KG1 (cell line): ENCODE measurements around the gene MEF2A.
"Not testable (repeated sequence)": the region's sequence is repeated elsewhere in the genome, so short reads cannot be mapped to it uniquely, and the experiment has no call there.

Source experiments
- DNase-seq: peaks from one replicate; lab custom pipeline; 2025; lab: John Stamatoyannopoulos, UW

Gene MEF2A

GRCh38 chr15:99651023-99651807 lies 85.4 kb downstream of the MEF2A start:
- DNase-seq = no peak

GRCh38 chr15:99656205-99656604 lies 90.4 kb downstream of the MEF2A start:
- DNase-seq = no peak

- DNase-seq = no peak
Observed at GRCh38 chr15:99657996-99658395, 92.2 kb downstream of the MEF2A start.

- no peak for DNase-seq
Observed at GRCh38 chr15:99662903-99663302, 97.1 kb downstream of the MEF2A start.

- DNase-seq = not testable (repeated sequence)
Observed at GRCh38 chr15:99666073-99666472, 100.3 kb downstream of the MEF2A start.

- no peak for DNase-seq
Observed at GRCh38 chr15:99668533-99669182, 102.9 kb downstream of the MEF2A start.

- DNase-seq = no peak
Observed at GRCh38 chr15:99669250-99669649, 103.5 kb downstream of the MEF2A start.

GRCh38 chr15:99671926-99672635 lies 106.3 kb downstream of the MEF2A start:
- no peak for DNase-seq

GRCh38 chr15:99673111-99673510 lies 107.3 kb downstream of the MEF2A start:
- no peak for DNase-seq

- no peak for DNase-seq
Observed at GRCh38 chr15:99674279-99674678, 108.5 kb downstream of the MEF2A start.

- DNase-seq = no peak
Observed at GRCh38 chr15:99677540-99678134, 111.9 kb downstream of the MEF2A start.

GRCh38 chr15:99680276-99680675 lies 114.5 kb downstream of the MEF2A start:
- DNase-seq = no peak

GRCh38 chr15:99681990-99682389 lies 116.2 kb downstream of the MEF2A start:
- no peak for DNase-seq

- no peak for DNase-seq
Observed at GRCh38 chr15:99682455-99682854, 116.7 kb downstream of the MEF2A start.

GRCh38 chr15:99683000-99683670 lies 117.4 kb downstream of the MEF2A start:
- no peak for DNase-seq

GRCh38 chr15:99686290-99686689 lies 120.5 kb downstream of the MEF2A start:
- DNase-seq = no peak

- no peak for DNase-seq
Observed at GRCh38 chr15:99692825-99693224, 127.0 kb downstream of the MEF2A start.

- no peak for DNase-seq
Observed at GRCh38 chr15:99696096-99696495, 130.3 kb downstream of the MEF2A start.

GRCh38 chr15:99702895-99703602 lies 137.3 kb downstream of the MEF2A start:
- no peak for DNase-seq

GRCh38 chr15:99703603-99704443 lies 138.0 kb downstream of the MEF2A start:
- DNase-seq = no peak
